Activated CD4-positive, alpha-beta T cell treated with anti-CD3 and anti-CD28 coated beads for 48 hours (primary cell): ENCODE measurements around the gene NRM.
"Not testable (repeated sequence)": the region's sequence is repeated elsewhere in the genome, so short reads cannot be mapped to it uniquely, and the experiment has no call there.

Experiments used
- DNase-seq: peaks from one replicate; pipeline ENCODE4 v3.0.0-alpha.2; 2020

NRM gene

DNA sequence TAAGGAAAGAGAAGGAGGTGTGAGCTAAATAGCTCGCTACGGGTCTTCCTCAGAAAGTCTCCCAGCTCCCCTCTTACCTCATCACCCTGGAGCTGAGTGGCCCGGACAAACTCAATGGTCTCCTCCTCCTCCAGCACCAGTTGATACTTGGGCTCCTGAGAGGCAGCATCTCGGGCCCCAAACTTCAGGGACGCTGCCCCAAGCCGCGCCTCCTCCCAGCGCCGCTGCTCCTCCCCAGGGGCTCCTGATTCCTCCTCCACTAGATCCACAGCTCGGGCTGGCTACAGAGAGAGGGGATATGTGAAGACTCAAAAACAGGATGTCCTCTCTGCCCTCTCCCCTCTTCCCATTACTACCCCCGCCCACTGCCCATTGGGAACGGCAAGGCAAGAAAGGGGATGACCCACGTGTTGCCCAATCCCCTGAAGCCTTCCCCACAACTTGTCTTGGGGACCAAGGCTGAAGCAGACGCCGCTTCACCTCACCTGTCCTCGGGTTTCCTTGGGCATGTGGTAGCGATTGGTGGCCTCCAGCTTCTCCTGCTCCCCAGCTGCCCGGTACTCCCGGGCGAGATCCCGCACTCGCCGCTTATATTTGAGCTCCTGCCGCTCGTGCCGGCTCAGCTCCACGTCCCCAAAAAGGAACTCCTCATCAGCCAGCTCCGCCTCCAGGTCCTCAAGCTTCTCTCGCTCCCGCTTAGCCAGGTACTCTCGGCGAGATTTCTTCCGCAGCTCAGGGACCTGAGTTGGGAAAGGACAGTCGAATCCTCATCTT, 25.6 kb downstream of the NRM start:
- DNase-seq = no peak

DNA sequence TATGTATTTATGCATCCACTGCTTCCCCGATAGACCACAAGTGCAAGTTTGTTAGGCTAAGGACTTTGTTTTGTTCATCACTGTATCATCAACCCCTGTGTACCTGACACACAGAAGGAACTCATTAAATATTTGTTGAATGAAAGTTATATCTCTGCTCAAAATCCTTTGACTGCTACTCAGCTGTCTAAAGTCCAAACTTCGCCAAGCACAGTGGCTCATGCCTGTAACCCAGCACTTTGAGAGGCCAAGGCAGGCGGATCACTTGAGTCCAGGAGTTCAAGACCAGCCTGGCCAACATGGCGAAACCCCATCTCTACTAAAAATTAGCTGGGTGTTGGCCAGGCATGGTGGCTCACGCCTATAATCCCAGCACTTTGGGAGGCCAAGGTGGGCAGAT, 32.9 kb downstream of the NRM start:
- not testable (repeated sequence) for DNase-seq

DNA sequence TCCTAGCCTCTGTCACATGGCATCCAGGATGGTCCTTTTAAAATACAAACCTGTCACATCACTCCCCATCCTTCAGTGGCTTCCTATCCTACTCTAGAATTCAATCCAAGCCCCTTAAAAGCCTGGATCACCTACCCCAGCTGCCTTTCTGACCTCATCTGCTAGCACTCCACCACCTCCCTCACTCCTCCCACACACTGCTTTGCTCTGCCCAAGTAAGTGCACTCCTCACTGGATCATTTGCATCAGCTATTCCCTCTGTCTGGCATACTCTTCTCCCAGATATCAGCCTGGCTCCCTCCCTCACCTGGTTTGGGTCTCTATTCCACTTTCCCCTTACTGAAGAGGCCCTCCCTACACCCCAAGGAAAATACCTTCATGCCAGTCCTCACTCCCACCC, 33.3 kb downstream of the NRM start:
- DNase-seq = no peak

DNA sequence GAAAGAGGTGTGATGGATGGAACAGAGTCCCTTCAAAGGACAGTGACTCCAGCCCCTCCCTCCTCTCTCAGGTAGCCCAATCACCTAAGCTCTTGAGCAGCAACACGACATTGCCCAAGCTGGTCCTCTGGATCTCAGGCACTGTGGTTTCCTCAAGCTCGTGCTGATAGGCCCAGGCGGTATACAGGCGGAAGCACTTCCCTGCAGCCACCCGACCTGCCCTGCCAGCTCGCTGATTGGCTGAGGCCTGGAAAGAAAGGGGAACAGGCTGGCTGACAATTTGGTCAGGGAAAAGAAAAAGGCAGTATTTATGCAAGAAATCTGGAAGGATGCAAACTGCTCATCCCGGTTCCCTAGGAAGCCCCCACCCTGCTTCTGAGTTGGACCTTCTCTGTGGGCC, 34.3 kb downstream of the NRM start:
- DNase-seq = no peak

DNA sequence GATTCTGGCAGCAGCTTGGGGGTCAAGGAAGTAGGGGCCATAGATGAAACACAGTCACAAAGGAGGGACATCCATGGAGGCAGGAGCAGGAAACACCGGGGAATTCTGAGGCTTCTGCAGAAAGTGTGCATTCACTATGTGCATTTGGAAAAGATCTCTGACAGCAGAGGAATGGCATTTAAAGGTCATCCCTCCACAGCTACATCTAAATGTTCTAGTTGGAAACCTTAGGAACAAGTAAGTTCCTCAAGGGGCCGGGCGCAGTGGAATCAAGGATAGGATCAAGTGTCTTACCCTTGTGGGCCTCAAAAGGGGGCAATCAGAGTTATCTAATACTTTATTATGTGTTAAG, 35.1 kb downstream of the NRM start:
- no peak for DNase-seq

DNA sequence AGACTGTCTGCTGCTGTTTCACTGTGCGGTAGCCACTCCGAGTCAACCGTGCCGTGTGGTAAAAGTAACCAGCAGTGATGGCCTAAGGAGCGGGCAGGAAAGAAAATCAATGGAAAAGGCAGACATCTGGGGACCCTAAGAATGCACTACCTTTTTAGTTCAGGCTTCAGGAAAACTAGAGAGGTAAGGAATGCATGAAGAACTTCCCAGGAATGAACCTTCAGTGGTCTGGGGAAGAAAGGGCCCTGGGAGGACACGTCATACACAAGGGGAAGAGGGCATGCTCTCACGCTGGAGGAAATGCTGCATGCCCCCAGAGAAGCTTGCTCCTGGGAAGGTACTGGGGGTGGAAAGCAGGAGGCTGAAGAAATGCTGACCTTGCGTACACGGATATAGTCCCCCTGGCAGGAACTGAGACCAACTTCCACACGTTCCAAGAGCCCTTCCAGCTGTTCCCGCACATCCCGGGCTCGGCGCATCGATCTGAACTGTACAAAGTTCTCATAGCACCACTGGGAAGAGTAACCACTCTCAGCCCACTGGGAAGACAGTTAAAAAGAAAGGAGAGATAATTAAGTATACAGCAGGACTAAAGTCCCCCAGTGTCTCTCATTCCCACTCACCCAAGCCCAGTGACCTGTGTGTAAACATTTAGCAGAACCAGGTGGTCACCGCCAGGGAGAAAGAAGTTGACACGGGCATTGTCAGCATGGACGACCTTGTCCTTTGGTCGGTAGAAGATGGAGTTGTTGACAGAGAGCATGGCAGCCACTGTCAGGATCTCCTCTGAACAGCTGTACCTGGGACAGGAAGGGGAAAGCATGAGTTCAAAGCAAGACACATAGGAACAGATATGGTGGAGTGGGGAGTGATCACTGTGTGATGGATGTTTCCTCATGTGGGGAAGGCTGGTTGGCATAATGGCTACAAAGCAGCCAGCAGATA, 35.7 kb downstream of the NRM start:
- no peak for DNase-seq

DNA sequence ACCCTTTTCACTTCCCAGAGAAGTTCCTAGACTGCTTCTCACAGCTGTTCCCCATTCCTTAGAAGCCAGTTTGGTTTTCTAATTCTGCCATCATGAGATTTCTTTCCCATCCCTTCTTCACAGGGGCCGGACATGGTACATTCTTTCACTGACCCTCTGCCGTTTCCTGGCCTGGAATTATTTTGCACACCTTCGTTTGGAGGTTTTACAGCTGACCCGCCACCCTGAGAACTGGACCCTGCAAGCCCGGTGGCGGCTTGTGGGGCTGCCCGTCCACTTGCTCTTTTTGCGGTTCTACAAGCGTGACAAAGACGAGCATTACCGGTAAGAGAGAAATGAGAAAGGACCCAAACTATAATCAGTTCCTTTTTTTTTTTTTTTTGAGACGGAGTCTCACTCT, 39.6 kb downstream of the NRM start:
- no peak for DNase-seq

DNA sequence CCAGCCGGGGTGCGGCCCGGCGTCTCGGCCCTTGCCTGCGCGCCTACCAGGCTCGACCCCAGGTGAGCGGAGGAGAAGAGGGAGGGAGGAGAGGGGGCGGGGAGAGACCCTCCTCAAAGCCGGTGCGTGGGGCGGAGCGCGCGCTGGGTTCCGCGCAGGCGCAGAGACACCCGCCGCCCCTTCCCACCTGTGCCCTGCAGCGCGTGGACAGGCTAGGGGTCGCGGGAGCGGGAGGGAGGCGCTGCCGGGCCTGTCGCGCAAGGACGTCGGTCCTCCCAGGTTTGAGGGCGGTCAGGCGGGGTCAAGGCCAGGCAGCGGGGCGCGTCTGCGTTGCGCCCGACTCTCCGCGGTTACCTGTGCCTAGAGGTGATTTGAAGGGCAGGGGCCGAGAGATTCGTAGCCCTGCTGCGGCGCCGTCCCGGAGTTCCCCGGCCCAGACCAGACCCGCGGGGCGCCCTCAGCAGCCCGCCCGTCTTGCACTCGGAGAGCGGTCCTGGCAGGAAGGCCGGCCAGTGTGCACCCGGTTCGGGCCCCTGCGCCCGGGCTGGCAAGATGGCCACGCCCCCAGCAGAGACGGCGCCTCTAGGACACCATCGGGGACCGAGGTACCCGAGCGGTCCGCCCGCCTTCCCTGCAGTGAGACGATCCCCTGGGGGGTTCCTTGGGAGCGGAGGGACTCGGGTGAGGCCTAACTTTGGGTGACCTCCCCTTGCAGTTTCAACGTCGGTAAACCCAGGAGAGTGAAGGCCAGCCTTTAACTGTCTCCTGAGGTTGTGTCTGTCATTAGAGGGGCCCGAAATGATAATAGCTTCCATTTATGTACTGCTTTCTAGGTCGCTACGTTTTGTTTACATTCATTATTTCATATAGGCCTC, 43.3 kb downstream of the NRM start:
- DNase-seq = peak; percentile 88

DNA sequence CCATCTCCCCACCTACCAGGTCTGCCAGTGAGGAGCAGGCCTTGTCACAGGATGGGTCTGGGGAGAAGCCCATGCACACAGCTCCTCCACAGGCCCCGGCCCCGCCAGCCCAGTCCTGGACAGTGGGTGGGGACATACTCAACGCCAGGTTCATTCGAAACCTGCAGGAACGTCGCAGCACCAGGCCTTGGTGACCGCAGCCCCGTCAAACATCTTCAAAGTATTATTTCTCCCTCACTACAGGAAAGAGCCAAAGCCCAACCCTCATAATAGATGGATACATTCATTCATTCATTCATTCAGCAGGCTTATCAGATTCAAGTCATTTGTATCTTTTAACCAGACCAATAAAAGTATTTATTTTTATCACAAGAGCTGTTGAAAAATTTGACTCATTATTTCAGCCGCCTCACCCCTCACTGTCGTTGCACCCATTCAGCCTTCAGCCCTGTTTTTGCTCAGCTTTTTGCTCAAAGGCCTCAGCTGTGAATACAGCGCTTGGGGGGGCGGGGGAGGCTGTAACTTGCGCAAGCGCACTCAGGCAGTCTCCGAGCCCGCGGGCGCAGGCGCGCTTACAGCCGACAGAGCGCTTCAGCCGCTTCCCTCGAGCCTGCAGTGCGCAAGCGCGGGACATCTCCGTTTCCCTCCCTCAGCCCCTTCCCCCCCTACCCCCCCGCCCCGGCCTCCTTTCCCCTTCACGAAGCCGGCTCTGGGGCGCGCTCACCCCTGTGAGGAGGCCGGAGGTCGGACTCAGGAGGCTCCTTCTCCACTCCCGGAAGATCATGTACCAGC, 44.1 kb downstream of the NRM start, which contains the start of gene C6orf136:
Gene C6orf136 (plus strand): TSS at position 684 of the 792 bp plus-strand sequence. CDS start 99 bp downstream, at position 783.
- peak; percentile 96 for DNase-seq

DNA sequence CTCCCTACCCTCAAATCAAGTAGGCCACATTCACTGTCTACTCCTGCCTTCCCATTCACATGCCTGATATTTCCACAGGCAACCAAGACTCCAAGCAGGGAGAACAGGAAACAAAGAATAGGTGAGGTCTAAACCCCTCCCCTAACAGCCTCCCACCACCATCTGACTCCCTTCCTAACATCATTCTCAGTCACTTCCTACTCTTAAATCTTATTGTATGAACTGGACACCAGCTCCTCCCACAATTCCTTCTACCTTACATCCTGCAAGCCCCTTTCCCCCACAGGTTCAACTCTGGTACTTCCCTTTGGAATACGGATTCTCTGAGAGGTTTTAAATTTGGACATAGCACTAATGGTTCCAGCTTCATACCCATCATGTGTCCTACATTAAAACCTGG, 44.8 kb downstream of the NRM start:
- DNase-seq = no peak

DNA sequence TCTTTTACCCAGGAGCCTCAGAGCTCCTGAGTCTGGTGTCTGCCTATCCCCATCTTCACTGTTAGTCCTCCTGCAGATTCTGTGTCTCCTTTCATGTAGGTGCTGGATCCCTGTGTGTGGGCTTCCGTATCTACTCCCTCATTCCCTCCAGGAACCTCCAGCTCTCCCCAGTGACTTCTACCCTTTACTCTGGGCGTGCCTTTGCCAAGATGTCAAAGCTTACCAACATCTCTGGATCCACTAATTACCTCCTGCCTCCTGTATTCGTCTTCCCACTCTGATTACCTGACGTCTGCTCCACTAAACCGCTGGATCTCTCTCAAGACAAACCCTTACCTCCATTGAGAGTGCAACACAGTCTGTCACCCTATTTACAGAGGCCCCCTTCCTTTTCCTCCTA, 46.0 kb downstream of the NRM start:
- DNase-seq = no peak

DNA sequence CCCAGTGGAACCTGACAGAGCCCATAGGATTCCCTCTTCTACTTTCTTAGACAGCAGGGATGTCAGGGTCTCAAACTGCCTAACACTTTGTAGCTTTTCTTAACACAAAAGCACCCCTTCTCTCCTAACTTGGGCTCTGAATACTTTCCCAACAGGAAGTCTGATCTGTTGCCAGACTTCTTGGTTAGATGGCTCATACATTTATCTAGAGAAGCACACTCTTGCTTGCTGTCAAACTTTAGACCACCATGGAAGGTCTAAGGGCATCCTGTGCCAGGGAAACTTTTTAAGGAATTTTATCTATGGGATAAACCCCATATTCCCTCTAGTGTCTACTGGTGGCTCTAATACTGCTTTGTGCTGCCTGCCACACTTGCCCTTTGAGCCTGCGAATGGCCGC, 47.1 kb downstream of the NRM start:
- DNase-seq = no peak

DNA sequence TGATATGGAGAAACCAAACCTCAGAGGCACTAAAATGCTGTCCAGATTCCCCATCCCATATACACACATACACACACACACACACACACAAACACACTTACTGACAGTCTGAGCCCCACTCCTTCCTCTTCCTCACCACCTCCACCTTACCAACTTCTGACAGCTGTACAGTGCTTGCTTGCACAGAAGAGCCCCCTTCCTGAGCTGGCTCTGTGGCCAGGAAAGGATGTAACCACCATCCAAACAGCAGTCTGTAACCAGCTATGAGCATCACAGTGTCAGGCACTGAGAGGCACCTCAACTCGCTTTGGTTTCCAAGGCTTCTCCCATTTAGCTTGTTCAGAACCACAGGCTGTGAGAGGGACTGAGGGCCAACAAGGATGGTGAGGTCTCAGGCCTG, 49.7 kb downstream of the NRM start:
- no peak for DNase-seq

DNA sequence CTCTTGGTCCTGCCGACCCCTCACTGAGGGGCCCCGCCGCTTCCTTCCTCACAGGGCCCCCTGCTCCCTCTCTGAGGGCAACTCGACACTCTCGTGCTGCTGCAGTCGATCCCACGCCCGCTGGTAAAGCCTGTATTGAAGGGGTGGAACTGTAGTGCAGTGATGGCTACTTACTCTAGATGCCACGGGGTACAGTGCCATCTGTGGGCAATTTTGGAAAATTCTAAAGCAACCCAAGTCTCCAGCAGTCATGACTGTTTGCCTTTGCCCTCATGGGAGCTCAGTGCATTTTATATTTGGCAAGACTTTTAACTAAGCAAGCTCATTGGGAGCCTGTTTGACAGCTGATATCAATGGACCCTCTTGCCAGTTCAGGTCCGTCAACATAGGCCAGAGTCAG, 50.3 kb downstream of the NRM start:
- no peak for DNase-seq
